Adipose tissue (tissue), 3 donors: ENCODE measurements around the gene TSPAN4. TPM values are rescaled to one million over a fixed set of nuclear protein-coding genes. Genes with fewer than 3 reads are reported as not detected.

ENCODE experiments used
- H3K27ac ChIP-seq: one replicate; pipeline ENCODE4 v1.5.1; 2013; ENCODE audit warnings: low read depth, low read length
- WGBS, 3 donors: extraction: QIAGEN DNeasy Blood & Tissue Kit; methylation state at CpG; one replicate each; pipeline ENCODE4 v1.1.7; 2013; 5-methylcytosine and 5-hydroxymethylcytosine counted together
- polyA plus RNA-seq, 3 donors: library from polyadenylated mRNA; stranded (reverse); fragments of 200-250 nt; gene quantifications; one replicate each; pipeline ENCODE4 v1.2.3, GENCODE V29; 2013
- donor health status: healthy with polysubstance abuse.
- donor health status: Bipolar disorder and iron deficiency.
- donor health status: healthy.

Gene TSPAN4
- polyA plus RNA-seq, 3 donors, result 34.1 to 122 (median 115) TPM

- 93% methylated on average over 13 of the region's 13 CpGs for WGBS, 3 donors
- H3K27ac ChIP-seq, result no peak overlapping the region
Observed at GRCh38 chr11:889257-889656, 46.6 kb downstream of the TSPAN4 start.

- 90 to 94% (median 93%) methylated on average over 31 to 32 of the region's 32 CpGs for WGBS, 3 donors
- no peak overlapping the region for H3K27ac ChIP-seq
Observed at GRCh38 chr11:889687-890475, 47.2 kb downstream of the TSPAN4 start.

DNA sequence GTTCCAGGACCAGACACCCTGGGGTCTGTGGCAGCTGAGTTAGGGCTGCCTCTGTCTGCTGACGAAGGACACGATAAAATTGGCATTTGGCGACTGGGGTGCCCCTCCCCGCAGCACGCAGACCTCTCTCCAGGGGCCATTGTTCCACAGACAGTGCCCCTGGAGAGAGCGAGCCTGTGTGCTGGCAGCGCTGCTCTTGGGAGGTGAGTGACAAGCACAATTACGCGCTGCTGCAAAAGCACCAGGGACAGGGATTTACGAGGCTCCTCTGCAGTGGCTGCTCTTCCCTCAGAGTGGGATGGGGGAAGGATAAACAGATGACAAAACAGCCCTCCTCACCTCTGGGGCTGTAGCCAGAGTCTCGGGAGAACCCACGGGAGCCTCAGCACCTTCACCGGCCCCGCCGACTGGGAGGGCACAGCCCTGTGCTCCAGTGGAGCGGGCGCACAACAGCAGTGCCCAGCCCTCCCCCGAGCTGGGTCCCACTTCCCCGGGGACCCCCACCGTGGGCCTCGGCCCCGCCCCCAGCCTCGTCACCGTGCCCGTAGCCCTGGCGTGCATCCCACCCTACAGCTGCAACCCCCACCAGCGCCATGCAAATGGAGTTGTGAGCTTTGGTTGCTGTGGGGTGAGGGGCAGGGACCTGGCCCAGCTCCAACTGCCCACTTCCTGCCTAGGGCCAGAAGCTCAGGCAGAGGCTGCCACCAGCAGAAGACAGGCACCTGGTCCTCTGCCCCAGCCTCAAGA is 48.3 kb downstream of the TSPAN4 start:
- H3K27ac ChIP-seq, result no peak overlapping the region
- 80 to 84% (median 81%) methylated on average over 24 to 27 of the region's 27 CpGs for WGBS, 3 donors

GRCh38 chr11:893008-893654 is 50.5 kb downstream of the TSPAN4 start:
- WGBS, 3 donors, result 90 to 92% (median 91%) methylated on average over 11 to 13 of the region's 13 CpGs
- H3K27ac ChIP-seq, result no peak overlapping the region

GRCh38 chr11:894575-895201 is 52.0 kb downstream of the TSPAN4 start:
- 87 to 89% (median 87%) methylated on average over 12 of the region's 12 CpGs for WGBS, 3 donors
- no peak overlapping the region for H3K27ac ChIP-seq

DNA sequence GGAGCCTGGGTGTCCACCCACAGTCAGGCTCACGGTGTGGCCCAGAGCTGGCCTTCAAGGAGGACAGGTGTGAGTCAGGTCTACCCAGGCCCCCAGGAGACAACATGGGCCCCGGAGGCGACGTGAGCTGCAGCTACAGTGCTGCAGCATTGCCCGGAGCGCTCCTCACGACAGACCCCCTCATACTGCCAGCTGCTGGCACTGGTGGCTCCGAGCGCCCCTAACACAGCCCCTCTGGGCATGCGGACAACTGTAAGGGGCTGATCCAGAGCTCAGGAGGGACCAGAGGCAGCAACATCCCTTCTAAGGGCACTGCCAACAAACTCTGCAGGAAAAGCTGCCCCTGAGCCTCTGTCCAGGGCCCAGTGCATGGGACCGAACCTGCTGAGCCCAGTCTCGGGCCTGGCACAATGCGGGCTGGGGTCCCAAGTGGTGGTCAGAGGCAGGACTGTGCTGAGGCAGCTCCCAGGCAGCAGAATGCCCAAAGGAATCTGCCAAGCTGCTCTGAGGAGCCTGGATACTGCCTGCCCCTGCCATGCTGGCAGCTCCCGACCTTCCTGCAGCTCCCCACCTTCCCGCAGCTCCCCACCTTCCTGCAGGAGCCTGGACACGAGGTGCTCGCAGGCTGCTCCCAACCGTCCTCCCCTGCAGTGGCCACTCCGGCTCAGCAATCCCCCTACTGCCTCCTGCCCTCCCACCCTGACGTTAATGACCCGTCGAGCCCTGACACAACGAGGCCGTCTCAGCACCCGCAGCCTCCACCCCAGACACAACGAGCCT is 52.9 kb downstream of the TSPAN4 start:
- 83 to 93% (median 89%) methylated on average over 25 to 26 of the region's 26 CpGs for WGBS, 3 donors

DNA sequence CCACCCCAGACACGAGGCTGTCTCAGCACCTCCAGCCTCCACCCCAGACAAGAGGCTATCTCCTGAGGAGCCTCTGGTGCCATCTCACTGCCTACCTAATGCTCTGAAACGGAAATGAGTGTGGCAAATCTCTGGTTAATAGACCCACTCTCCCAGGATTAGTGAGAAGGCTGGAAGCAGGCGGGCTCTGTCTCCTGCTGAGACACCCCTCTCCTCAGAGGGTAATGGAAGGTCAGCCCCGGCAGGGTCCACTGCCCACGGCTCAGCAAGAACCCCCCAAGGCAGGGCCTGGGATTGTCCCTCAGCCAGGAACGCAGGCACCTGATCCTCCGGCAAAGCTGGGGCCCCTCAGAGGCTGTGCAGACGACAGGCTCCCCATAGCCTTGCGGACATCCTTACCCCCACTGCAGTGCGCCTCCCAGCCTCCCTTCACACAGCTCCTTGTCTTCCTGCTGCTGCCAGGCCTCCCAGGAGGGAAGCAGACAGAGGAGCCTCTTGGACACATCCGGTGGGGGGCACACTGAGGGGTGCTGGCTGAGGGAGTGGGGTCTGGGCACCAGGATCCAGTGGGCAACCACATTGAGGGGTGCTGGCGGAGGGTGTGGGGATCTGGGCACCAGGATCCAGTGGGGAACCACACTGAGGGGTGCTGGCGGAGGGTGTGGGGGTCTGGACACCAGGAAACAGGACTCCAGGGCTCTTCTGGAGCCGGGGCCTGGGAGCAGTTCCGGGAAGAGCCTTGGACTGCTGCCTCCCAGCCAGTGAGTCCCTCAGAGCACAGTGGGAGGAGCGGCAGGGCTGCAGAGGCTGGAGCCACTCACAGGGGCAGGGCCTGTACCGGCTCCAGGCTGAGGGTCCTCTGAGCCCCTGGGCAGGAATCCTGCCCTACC is 54.8 kb downstream of the TSPAN4 start:
- H3K27ac ChIP-seq, result no peak overlapping the region
- 77 to 80% (median 79%) methylated on average over 14 to 17 of the region's 17 CpGs for WGBS, 3 donors

More for the DNA sequence above, 52.9 kb downstream of the TSPAN4 start:
- no peak overlapping the region for H3K27ac ChIP-seq

GRCh38 chr11:898143-898511 is 55.5 kb downstream of the TSPAN4 start:
- H3K27ac ChIP-seq, result no peak overlapping the region
- 64 to 77% (median 66%) methylated on average over 10 of the region's 10 CpGs for WGBS, 3 donors

GRCh38 chr11:898540-899190 is 56.0 kb downstream of the TSPAN4 start:
- WGBS, 3 donors, result 83 to 87% (median 84%) methylated on average over 22 of the region's 22 CpGs
- H3K27ac ChIP-seq, result no peak overlapping the region

GRCh38 chr11:899724-900123 is 57.1 kb downstream of the TSPAN4 start:
- H3K27ac ChIP-seq, result no peak overlapping the region
- 93 to 95% (median 94%) methylated on average over 10 to 11 of the region's 11 CpGs for WGBS, 3 donors

DNA sequence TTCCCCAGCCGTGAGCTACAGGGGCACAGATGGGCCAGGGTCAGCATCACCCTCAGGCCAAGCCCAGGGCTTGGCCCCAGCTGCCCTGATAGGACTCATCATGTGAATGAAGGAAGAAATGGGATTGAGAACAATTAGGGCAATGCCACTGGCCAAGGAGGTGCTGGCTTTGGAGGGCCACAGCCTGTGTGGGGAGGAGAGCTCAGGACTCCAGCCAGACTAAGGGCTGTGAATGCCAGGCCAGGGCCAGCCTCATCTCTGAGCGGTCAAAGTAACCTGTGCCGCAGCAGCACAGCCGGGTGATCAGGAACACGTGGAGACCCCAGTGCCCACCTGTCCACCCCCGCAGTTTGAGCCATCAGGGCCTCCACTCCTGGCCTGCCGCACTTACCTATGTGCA is 57.9 kb downstream of the TSPAN4 start:
- WGBS, 3 donors, result 88 to 94% (median 90%) methylated on average over 7 of the region's 7 CpGs

GRCh38 chr11:901452-902061 is 58.9 kb downstream of the TSPAN4 start:
- 87 to 92% (median 88%) methylated on average over 19 of the region's 19 CpGs for WGBS, 3 donors

More for the DNA sequence above, 57.9 kb downstream of the TSPAN4 start:
- H3K27ac ChIP-seq, result no peak overlapping the region

DNA sequence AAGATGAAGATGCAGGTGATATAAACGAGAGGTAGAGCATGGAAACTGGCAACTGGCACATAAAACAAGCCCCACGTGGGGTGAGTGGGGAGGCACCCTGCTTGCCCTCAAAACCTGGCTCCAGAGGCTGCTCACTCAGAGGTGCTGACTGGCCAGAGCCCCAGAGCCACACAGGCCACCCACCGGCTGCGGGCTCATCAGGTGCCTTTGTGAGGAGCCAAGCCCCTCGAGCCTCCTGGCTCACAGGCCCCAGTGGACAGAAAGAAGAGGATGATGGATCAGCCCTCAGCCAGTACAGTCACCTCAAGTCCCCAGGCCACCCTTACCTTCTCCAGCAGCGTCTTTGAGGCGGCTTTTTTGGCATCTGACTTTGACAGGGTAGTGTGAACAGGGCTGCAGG is 61.7 kb downstream of the TSPAN4 start:
- WGBS, 3 donors, result 88 to 90% (median 88%) methylated on average over 7 of the region's 7 CpGs

More at GRCh38 chr11:901452-902061, 58.9 kb downstream of the TSPAN4 start:
- no peak overlapping the region for H3K27ac ChIP-seq

GRCh38 chr11:905952-906351 is 63.3 kb downstream of the TSPAN4 start:
- 53 to 90% (median 89%) methylated on average over 7 of the region's 7 CpGs for WGBS, 3 donors

More for the DNA sequence above, 61.7 kb downstream of the TSPAN4 start:
- H3K27ac ChIP-seq, result peak overlapping the region; percentile 24

DNA sequence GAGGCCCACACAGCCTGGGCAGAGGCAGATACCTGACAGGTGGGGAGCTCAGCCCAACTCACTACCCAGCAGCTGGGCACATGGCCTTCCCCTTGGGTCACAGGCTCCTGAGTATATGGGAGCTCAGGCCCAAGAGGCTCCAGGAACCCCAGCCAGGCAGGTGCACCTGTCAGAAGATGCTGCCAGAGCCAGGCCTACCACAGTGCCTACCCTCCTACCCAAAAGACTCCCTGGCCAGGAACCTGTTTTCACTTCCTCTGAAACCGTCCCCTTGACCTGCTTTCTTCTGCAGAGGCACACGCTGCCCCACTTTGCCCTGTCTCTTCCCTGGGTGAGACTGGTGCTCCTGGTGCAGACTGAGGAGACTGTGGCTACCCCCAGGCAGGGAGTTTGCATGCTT is 65.0 kb downstream of the TSPAN4 start:
- WGBS, 3 donors, result 77 to 97% (median 81%) methylated on average over 2 of the region's 2 CpGs
- H3K27ac ChIP-seq, result no peak overlapping the region

More at GRCh38 chr11:905952-906351, 63.3 kb downstream of the TSPAN4 start:
- H3K27ac ChIP-seq, result no peak overlapping the region

DNA sequence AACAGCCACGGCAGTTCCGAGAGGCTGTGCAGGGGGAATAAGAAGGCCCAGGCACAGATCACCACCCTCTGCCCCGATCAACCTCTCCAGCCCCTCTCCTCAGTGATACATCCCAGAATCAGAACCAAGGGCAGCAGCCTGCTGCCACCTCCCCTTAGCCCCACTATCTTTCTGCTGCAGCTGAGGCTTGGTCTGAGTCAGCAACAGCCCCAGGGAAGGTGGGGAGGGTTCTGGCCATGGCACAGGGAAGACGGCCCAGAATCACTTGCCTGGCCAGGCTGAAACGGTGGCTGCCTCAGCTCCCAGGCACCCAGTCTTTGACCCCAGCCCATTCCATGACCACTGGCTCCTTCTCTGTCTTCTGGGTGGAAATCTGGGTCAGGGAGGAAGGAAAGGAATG is 65.6 kb downstream of the TSPAN4 start:
- H3K27ac ChIP-seq, result no peak overlapping the region
- 81 to 92% (median 82%) methylated on average over 5 of the region's 5 CpGs for whole genome bisulfite sequencing, 3 donors
